ENCODE data around the gene CPNE4. TPM values are rescaled to one million over a fixed set of nuclear protein-coding genes. Genes with fewer than 3 reads are reported as not detected.

CPNE4 gene
- total and polyA plus RNA-seq, 7 donors: 0.03 to 0.04 TPM; not detected in 5

DNA sequence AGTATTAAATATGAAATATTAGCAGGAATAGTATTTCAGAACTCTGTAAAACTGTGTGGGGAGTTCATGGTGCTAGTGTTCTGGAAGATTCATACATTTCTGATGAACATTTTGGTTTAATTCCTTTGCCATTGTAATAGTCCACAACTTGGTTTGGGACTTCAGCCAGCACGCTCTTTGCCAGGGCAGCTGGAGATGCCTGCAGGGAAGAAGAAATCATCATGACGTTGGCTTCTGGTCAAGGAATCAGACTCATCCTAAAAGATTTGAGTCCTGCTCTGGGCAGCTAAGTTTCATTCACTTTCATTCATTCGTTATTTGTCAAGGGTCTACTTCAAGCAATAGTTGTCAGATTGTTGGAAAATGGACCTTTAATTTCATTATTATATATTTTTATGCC lies 499.7 kb downstream of the CPNE4 start:
- no peak for TF ChIP-seq CTCF (IDR thresholded peaks at IDR 0.05)
- no peak for ATAC-seq
- intact Hi-C loops (cut with DNase I): no loop called here
- no peak overlapping the region for H3K27ac ChIP-seq
- WGBS, 3 donors: 28 to 46% (median 34%) methylated on average over 3 of the region's 3 CpGs
- no peak for DNase-seq
- no peaks in the 10 kb centered on the region for H3K4me1 ChIP-seq
- no peaks in the 10 kb centered on the region for H3K36me3 ChIP-seq (ENCODE audit: insufficient read depth in 1 of 2, low read depth in 1 of 2)
- H3K27me3 ChIP-seq (ENCODE audit: insufficient read depth in 3 of 3, low read length in 2 of 3): no peaks in the 10 kb centered on the region
- no peaks in the 10 kb centered on the region for H3K9me3 ChIP-seq
- H3K4me3 ChIP-seq: no peak overlapping the region

DNA sequence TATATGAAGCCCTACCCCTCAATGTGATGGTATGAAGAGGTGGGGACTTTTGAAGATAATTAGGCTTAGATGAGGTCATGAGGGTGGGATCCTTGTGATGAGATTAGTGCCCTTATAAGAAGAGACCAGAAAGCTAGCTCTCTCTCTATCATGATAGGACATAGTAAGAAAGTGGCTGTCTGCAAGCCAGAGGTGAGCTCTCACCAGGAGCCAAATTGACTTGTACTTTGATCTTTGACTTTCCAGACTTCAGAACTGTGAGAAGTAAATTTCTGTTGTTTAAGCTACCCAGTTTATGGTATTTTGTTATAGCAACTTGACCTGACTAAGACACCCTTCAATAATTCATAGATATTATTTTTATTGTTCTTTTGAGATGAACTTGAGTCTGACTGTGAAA lies 502.2 kb downstream of the CPNE4 start:
- Histone ChIP-seq H3K27me3 (ENCODE audit: insufficient read depth in 3 of 3, low read length in 2 of 3) (peaks cover 0 to 3% (median 0%) of the 10 kb centered on the region in 3 donors), H3K9me3 (no peaks in the 10 kb centered on the region), H3K4me1 (no peaks in the 10 kb centered on the region), H3K4me3 (no peak overlapping the region), H3K27ac (no peak overlapping the region), H3K36me3 (ENCODE audit: insufficient read depth in 1 of 2, low read depth in 1 of 2) (no peaks in the 10 kb centered on the region)
- ATAC-seq (no peak), DNase-seq (no peak)
- intact Hi-C loops (cut with DNase I): no loop called here
- no peak for TF ChIP-seq CTCF (IDR thresholded peaks at IDR 0.05)

GRCh38 chr3:131530843-131531242 lies 504.0 kb downstream of the CPNE4 start:
- Histone ChIP-seq H3K4me1 (no peaks in the 10 kb centered on the region), H3K27ac (no peak overlapping the region), H3K36me3 (ENCODE audit: insufficient read depth in 1 of 2, low read depth in 1 of 2) (no peaks in the 10 kb centered on the region), H3K9me3 (no peaks in the 10 kb centered on the region), H3K4me3 (no peak overlapping the region), H3K27me3 (ENCODE audit: insufficient read depth in 3 of 3, low read length in 2 of 3) (peaks cover 0 to 11% (median 3%) of the 10 kb centered on the region in 3 donors)
- intact Hi-C loops (cut with DNase I): no loop called here
- no peak for ATAC-seq
- no peak for DNase-seq
- TF ChIP-seq CTCF (IDR thresholded peaks at IDR 0.05): no peak
- 76 to 84% (median 80%) methylated on average over 1 of the region's 1 CpG for WGBS, 3 donors

DNA sequence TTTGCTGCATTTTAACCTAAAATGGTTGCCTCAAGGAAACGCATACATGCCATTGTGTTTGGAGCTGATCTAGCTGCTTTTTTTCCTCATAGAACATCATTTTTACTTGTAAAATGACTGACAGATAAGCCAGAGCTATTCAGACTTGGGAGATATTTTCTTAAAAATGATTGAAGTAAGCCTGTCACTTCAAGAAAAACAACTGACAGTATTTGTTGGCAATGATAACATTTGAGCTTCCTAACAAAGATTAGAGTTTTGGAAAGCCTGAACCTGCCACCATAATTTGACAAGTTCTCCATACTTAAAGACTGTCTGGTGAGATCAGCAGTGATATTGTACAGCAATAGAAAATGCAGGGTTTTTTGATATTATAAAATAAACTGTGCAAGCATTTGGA lies 504.4 kb downstream of the CPNE4 start:
- Histone ChIP-seq H3K4me3 (no peak overlapping the region), H3K36me3 (ENCODE audit: insufficient read depth in 1 of 2, low read depth in 1 of 2) (no peaks in the 10 kb centered on the region), H3K4me1 (no peaks in the 10 kb centered on the region), H3K9me3 (no peaks in the 10 kb centered on the region), H3K27me3 (ENCODE audit: insufficient read depth in 3 of 3, low read length in 2 of 3) (peaks cover 0 to 13% (median 3%) of the 10 kb centered on the region in 3 donors), H3K27ac (no peak overlapping the region)
- 84 to 93% (median 86%) methylated on average over 1 of the region's 1 CpG for WGBS, 3 donors
- intact Hi-C loops (cut with DNase I): no loop called here
- no peak for TF ChIP-seq CTCF (IDR thresholded peaks at IDR 0.05)
- ATAC-seq (no peak), DNase-seq (no peak)

DNA sequence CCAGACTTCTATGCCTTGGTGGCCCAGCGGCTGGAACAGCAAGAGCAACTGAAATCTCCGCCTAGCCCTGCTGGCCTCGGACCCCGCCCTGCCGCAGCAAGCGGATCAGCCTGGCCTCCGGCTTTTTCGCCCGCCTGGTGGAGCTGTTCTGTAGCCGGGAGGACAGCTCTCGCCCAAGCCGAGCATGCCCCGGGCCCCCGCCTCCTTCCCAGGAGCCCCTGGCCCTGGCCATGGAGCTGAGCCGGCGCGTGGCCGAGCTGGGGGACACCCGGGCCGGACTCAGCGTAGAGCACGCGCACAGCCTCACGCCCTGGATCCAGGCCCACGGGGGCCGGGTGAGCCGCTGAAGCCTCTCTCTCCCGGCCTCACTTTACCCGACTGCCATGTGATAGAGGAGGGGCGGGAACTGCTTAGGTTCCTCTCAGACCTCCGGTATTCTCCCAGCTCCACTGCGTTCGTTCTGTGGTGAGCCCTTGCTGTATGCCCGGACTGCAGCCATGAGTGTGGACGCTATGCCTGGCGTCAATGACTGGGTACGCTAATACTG lies 507.9 kb downstream of the CPNE4 start:
- TF ChIP-seq CTCF (IDR thresholded peaks at IDR 0.05): no peak
- peaks cover 0 to 14% (median 3%) of the 10 kb centered on the region in 3 donors for H3K27me3 ChIP-seq (ENCODE audit: insufficient read depth in 3 of 3, low read length in 2 of 3)
- peak; percentile 43 to 60 for DNase-seq
- peak overlapping the region; percentile 57 for H3K4me3 ChIP-seq
- no peaks in the 10 kb centered on the region for H3K4me1 ChIP-seq
- no peaks in the 10 kb centered on the region for H3K9me3 ChIP-seq
- intact Hi-C loops (cut with DNase I): no loop called here
- 7 to 8% (median 8%) methylated on average over 37 of the region's 37 CpGs for WGBS, 3 donors
- no peaks in the 10 kb centered on the region for H3K36me3 ChIP-seq (ENCODE audit: insufficient read depth in 1 of 2, low read depth in 1 of 2)
- ATAC-seq: peak; percentile 56 to 86 (median 68)
- H3K27ac ChIP-seq: no peak overlapping the region
